Parathyroid adenoma (tissue), 2 donors: Measurements from ENCODE around the gene SCFD2.

ENCODE experiments used
- H2AFZ ChIP-seq: fragments of 300-600 bp; sonication (generic); one replicate; pipeline ENCODE4 v1.7.0; 2017; ENCODE audit warnings: antibody characterized with exemption, mild to moderate bottlenecking
- H3K27ac ChIP-seq: fragments of 300-600 bp; sonication (generic); one replicate; pipeline ENCODE4 v1.7.0; 2017
- H3K27me3 ChIP-seq: fragments of 300-600 bp; sonication (generic); one replicate; pipeline ENCODE4 v1.7.0; 2017; ENCODE audit warnings: low read length; ENCODE audit not compliant: control insufficient read depth, insufficient read depth
- H3K36me3 ChIP-seq: fragments of 300-600 bp; sonication (generic); one replicate; pipeline ENCODE4 v1.7.0; 2017; ENCODE audit warnings: low read length; ENCODE audit not compliant: control insufficient read depth, insufficient read depth
- H3K4me1 ChIP-seq: fragments of 300-600 bp; sonication (generic); one replicate; pipeline ENCODE4 v1.7.0; 2017; ENCODE audit warnings: control low read depth
- H3K4me2 ChIP-seq: fragments of 300-600 bp; sonication (generic); one replicate; pipeline ENCODE4 v1.7.0; 2017; ENCODE audit warnings: low read length
- H3K4me3 ChIP-seq: fragments of 300-600 bp; sonication (generic); one replicate; pipeline ENCODE4 v1.7.0; 2017; ENCODE audit warnings: low read depth, low read length
- H3K79me2 ChIP-seq: fragments of 300-600 bp; sonication (generic); one replicate; pipeline ENCODE4 v1.7.0; 2017; ENCODE audit warnings: control low read depth
- H3K9ac ChIP-seq: fragments of 300-600 bp; sonication (generic); one replicate; pipeline ENCODE4 v1.7.0; 2017; ENCODE audit warnings: mild to moderate bottlenecking
- H3K9me3 ChIP-seq: fragments of 300-600 bp; sonication (generic); one replicate; pipeline ENCODE4 v1.7.0; 2017; ENCODE audit warnings: low read length; ENCODE audit not compliant: control insufficient read depth
- CTCF ChIP-seq: fragments of 300-600 bp; sonication (generic); IDR thresholded peaks from one replicate; pipeline ENCODE4 v1.7.0; 2017; ENCODE audit warnings: antibody characterized with exemption, mild to moderate bottlenecking
- donor health status: primary hyperparathyroidism.

Gene SCFD2

GRCh38 chr4:53205970-53206369 is 159.9 kb downstream of the SCFD2 start:
- no peak overlapping the region for H3K9ac ChIP-seq
- no peak overlapping the region for H3K4me3 ChIP-seq
- no peaks in the 10 kb centered on the region for H3K9me3 ChIP-seq
- no peak overlapping the region for H3K27ac ChIP-seq
- no peaks in the 10 kb centered on the region for H3K27me3 ChIP-seq
- no peaks in the 10 kb centered on the region for H3K36me3 ChIP-seq
- TF ChIP-seq CTCF = no peak
- no peaks in the 10 kb centered on the region for H3K79me2 ChIP-seq
- no peak overlapping the region for H2AFZ ChIP-seq
- H3K4me2 ChIP-seq = no peak overlapping the region
- H3K4me1 ChIP-seq = no peaks in the 10 kb centered on the region

- Histone ChIP-seq H3K27ac (no peak overlapping the region), H3K4me3 (no peak overlapping the region), H2AFZ (no peak overlapping the region), H3K27me3 (no peaks in the 10 kb centered on the region), H3K4me1 (no peaks in the 10 kb centered on the region), H3K9me3 (no peaks in the 10 kb centered on the region), H3K4me2 (no peak overlapping the region), H3K79me2 (no peaks in the 10 kb centered on the region), H3K36me3 (no peaks in the 10 kb centered on the region), H3K9ac (no peak overlapping the region)
- TF ChIP-seq CTCF = no peak
Measured at GRCh38 chr4:53199356-53199755, 166.5 kb downstream of the SCFD2 start.

- Histone ChIP-seq H3K9me3 (no peaks in the 10 kb centered on the region), H3K36me3 (no peaks in the 10 kb centered on the region)
- TF ChIP-seq CTCF = no peak
Measured at GRCh38 chr4:53197772-53198142, 168.1 kb downstream of the SCFD2 start.

DNA sequence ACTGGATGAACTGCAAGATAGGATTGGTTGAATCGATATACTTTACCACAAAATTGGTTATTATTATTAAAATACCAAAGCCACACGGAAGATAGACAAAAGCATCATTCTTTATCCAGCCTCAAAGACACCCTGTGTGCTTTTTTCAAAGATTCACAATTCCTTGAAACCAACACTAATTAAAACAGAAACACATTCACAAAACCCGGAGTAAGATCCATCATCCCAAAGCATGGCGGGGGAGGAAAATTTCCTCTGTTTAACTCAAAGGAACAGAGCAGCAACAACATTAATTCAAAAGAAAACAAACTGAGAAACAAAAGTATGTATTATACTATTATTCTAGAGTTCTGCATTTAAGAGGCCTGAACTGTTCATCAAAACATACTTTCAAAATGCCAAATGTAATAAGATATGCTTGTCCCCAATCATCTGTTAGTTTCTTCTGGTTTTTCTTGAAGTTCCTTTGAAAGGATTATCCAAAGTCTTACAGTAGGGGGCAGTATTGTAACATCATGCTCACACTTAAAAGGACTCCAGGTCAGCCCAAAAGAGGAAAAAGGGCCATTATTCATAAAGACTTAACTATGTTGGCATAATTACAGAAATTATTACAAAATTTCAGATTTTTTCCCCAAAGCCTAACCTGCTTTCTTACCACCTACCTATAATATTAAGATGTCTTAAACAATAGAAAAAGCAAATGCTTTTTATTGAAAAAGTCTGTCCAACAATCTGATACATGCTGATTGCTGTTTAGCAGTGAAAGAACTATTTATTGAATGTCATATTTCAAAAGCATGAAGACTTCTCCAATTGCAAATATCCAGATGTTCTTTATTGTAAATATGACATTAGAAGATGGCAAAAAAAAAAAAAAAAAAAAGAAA is 168.7 kb downstream of the SCFD2 start:
- peak; percentile 50 for TF ChIP-seq CTCF

More at GRCh38 chr4:53197772-53198142, 168.1 kb downstream of the SCFD2 start:
- Histone ChIP-seq H3K4me1 (no peaks in the 10 kb centered on the region), H3K4me3 (no peak overlapping the region), H3K27ac (no peak overlapping the region), H3K79me2 (no peaks in the 10 kb centered on the region), H3K9ac (no peak overlapping the region), H2AFZ (no peak overlapping the region), H3K4me2 (no peak overlapping the region), H3K27me3 (no peaks in the 10 kb centered on the region)

More for the DNA sequence above, 168.7 kb downstream of the SCFD2 start:
- Histone ChIP-seq H2AFZ (no peak overlapping the region), H3K4me1 (no peaks in the 10 kb centered on the region), H3K79me2 (no peaks in the 10 kb centered on the region), H3K27me3 (no peaks in the 10 kb centered on the region), H3K9me3 (no peaks in the 10 kb centered on the region), H3K9ac (no peak overlapping the region), H3K27ac (no peak overlapping the region), H3K4me3 (no peak overlapping the region), H3K4me2 (no peak overlapping the region), H3K36me3 (no peaks in the 10 kb centered on the region)
